SK-N-SH (cell line): ENCODE data around the gene MOB2.

Source experiments
- CTCF ChIP-seq: fragments of 200-600 bp; sonication (generic); IDR thresholded peaks from 2 replicates; pipeline ENCODE4 v1.6.1; 2017; ENCODE audit warnings: antibody characterized with exemption, mild to moderate bottlenecking, moderate library complexity
- FOXM1 ChIP-seq: IDR thresholded peaks from 2 replicates; pipeline ENCODE4 v1.4.0; 2012; ENCODE audit warnings: low read depth, mild to moderate bottlenecking
- POLR2AphosphoS5 ChIP-seq: IDR thresholded peaks from 2 replicates; pipeline ENCODE4 v1.6.1; 2012; ENCODE audit warnings: low read depth, low read length
- SIN3A ChIP-seq: IDR thresholded peaks from 2 replicates; pipeline ENCODE4 v1.6.1; 2012; ENCODE audit warnings: low read depth, mild to moderate bottlenecking, low read length, moderate library complexity, borderline replicate concordance
- TEAD4 ChIP-seq: IDR thresholded peaks from 2 replicates; pipeline ENCODE4 v1.4.0; 2012; ENCODE audit warnings: mild to moderate bottlenecking, borderline replicate concordance; ENCODE audit not compliant: insufficient read depth

GRCh38 chr11:1467270-1467669 lies 19.3 kb downstream of the MOB2 start:
- no peak for TF ChIP-seq FOXM1
- no peak for TF ChIP-seq CTCF
- no peak for TF ChIP-seq POLR2AphosphoS5
- TF ChIP-seq TEAD4: no peak
- TF ChIP-seq SIN3A: no peak
